Endothelial cell of umbilical vein (primary cell): ENCODE results near the gene RAD9B.

Experiments used
- EZH2 ChIP-seq: IDR thresholded peaks from 2 replicates; pipeline ENCODE4 v1.6.1; 2012; ENCODE audit warnings: borderline replicate concordance, low read depth, mild to moderate bottlenecking, moderate library complexity, low read length, inconsistent platforms; ENCODE audit not compliant: severe bottlenecking
- TF ChIP-seq, protein P1 (sequence below), 2 donors: IDR thresholded peaks; 1 replicate in 1 of 2; 2 replicates in 1 of 2; pipeline ENCODE4 v1.5.1; 2011; ENCODE audit warnings: low read length in 2 of 2, mild to moderate bottlenecking in 2 of 2, moderate library complexity in 2 of 2, control low read depth in 1 of 2, inconsistent platforms in 1 of 2, low read depth in 1 of 2; ENCODE audit not compliant: insufficient read depth in 1 of 2; ENCODE audit errors: extremely low read depth in 1 of 2
- TF ChIP-seq, protein P2 (sequence below): IDR thresholded peaks from 2 replicates; pipeline ENCODE4 v1.6.1; 2011; ENCODE audit not compliant: insufficient read depth, insufficient read length

GRCh38 chr12:110453569-110454296 is 48.4 kb upstream of the RAD9B start:
- no peak for TF ChIP-seq EZH2
- TF ChIP-seq, protein P1, sequence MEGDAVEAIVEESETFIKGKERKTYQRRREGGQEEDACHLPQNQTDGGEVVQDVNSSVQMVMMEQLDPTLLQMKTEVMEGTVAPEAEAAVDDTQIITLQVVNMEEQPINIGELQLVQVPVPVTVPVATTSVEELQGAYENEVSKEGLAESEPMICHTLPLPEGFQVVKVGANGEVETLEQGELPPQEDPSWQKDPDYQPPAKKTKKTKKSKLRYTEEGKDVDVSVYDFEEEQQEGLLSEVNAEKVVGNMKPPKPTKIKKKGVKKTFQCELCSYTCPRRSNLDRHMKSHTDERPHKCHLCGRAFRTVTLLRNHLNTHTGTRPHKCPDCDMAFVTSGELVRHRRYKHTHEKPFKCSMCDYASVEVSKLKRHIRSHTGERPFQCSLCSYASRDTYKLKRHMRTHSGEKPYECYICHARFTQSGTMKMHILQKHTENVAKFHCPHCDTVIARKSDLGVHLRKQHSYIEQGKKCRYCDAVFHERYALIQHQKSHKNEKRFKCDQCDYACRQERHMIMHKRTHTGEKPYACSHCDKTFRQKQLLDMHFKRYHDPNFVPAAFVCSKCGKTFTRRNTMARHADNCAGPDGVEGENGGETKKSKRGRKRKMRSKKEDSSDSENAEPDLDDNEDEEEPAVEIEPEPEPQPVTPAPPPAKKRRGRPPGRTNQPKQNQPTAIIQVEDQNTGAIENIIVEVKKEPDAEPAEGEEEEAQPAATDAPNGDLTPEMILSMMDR (IDR thresholded peaks at IDR 0.05; ENCODE audit: extremely low read depth in 1 of 2, insufficient read depth in 1 of 2, low read depth in 1 of 2, low read length in 2 of 2) = no peak
- TF ChIP-seq, protein P2, sequence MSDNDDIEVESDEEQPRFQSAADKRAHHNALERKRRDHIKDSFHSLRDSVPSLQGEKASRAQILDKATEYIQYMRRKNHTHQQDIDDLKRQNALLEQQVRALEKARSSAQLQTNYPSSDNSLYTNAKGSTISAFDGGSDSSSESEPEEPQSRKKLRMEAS = no peak
